Activated CD8-positive, alpha-beta memory T cell treated with anti-CD3 and anti-CD28 coated beads for 4 hours (primary cell): ENCODE results near the gene IL17RB.

Experiments
- DNase-seq, 2 donors: peaks; one replicate each; pipeline ENCODE4 v3.0.0-alpha.2; 2020; ENCODE audit warnings: low read depth in 2 of 2

IL17RB gene

GRCh38 chr3:53830944-53831343 is 15.4 kb upstream of the IL17RB start:
- no peak for DNase-seq

- no peak for DNase-seq
Measured at GRCh38 chr3:53833053-53833645, 13.2 kb upstream of the IL17RB start.

- no peak for DNase-seq
Measured at GRCh38 chr3:53833700-53834099, 12.7 kb upstream of the IL17RB start.

GRCh38 chr3:53834429-53835095 is 11.8 kb upstream of the IL17RB start:
- DNase-seq: no peak

- DNase-seq: no peak
Measured at GRCh38 chr3:53835257-53835656, 11.1 kb upstream of the IL17RB start.

GRCh38 chr3:53836084-53836872 is 10.1 kb upstream of the IL17RB start:
- no peak for DNase-seq

DNA sequence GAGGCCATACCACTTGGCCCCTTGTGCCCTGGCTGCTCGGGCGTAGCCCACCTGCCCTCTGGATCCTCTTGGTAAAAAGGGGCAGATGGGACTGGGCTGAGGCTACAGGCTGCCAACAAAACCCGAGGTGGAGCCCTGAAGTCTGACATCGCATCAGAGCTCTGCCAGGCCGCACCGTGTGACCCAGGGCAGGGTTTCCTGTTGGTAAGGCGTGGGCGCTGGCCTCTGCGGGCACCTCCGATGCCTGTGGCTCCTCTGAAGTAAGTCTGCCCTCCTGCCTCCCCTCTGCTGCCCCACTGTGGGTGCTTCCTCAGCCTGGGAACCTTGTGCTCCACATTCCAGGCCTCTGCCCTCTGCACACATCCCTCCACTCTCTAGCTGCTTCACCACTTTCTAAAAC is 9.0 kb upstream of the IL17RB start:
- DNase-seq: no peak

- no peak for DNase-seq
Measured at GRCh38 chr3:53841296-53841695, 5.1 kb upstream of the IL17RB start.

GRCh38 chr3:53842436-53843194 is 3.8 kb upstream of the IL17RB start:
- no peak for DNase-seq

DNA sequence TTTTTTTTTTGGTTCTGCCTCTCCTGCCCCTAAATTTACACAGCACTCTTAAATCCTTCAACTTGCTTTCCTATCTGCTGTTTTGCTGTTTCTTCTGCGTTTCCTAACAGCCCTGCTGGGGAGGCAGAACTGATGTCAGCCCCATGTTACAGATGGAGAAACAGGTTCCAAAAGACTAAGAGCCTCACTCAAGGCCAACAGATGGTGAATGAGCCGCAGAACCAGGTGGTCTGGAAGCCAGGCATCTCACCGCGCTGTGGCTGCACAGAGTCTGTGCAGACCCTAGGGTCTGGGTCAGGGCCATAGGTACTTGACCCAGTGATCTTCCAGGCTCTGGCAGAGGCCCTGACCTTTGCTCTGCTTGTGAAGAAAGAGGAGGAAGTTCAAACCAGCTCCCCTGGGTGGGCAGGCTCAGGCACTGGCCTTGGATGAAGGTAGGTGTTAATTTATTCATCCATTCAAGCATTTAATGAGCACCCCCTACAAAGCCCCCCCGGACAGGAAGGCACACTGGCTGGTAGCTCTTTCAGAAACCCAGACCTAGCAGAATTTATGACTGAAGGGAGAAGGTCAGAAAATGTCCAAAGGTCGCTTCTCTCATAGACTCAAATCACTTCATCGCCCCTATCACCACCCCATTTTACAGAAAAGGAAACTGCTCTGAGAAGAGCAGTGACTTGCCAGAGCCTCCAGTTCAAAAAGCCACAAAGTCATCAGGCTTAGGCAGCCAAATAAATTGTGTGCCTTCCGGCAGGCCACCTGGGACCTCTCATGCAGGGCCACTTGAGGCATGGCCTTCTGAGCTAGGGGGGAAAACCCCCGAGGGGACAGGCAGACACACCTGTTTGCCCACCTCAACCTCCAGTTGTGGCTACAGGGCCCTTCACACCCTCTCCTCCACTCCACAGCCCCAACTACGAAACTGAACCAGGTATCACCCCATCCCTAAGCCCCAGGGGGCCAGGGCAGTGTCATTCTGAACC is 2.9 kb upstream of the IL17RB start:
- DNase-seq: no peak

- DNase-seq: no peak
Measured at GRCh38 chr3:53844262-53845102, 1.9 kb upstream of the IL17RB start.

- no peak for DNase-seq
Measured at GRCh38 chr3:53845103-53845880, 1.1 kb upstream of the IL17RB start.

GRCh38 chr3:53845881-53846133 is 561 bp upstream of the IL17RB start:
- DNase-seq: no peak

DNA sequence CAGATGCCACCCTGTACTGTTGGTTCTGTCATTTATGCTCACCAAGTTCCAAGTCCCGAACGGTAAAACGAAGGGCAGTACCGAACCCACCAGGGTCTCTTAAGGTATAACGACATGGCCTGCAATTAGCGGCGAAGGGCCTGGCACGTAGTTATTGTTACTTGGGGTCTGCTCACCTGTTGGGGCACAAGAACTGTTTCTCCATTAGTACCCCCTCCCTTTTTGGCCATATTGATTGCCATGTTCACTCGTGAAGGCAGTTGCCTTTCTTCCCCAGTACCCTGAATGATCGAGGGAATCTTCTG is 435 bp downstream of the IL17RB start:
- no peak for DNase-seq

GRCh38 chr3:53849916-53850315 is 3.5 kb downstream of the IL17RB start:
- no peak for DNase-seq

- no peak for DNase-seq
Measured at GRCh38 chr3:53850895-53851294, 4.5 kb downstream of the IL17RB start.

DNA sequence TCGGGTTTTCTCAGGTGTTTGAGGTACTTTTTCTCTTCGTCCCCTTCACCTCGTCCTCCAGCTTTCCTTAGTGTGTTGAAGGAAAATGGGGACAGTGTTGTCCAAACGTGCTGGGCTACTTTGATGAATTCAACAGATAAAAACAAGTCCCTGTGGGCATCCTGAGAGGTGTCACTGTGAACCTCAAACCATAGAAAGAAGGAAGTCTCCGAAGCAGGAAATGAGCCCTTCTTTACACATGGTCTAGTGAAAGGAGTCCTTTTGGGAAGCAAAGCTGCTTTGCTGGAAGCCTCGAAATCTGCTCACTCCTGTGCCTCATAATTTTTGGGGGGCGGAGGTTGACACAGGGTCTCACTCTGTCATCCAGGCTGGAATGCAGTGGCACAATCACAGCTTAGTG is 10.6 kb downstream of the IL17RB start:
- no peak for DNase-seq

- DNase-seq: no peak
Measured at GRCh38 chr3:53858096-53858741, 11.9 kb downstream of the IL17RB start.

DNA sequence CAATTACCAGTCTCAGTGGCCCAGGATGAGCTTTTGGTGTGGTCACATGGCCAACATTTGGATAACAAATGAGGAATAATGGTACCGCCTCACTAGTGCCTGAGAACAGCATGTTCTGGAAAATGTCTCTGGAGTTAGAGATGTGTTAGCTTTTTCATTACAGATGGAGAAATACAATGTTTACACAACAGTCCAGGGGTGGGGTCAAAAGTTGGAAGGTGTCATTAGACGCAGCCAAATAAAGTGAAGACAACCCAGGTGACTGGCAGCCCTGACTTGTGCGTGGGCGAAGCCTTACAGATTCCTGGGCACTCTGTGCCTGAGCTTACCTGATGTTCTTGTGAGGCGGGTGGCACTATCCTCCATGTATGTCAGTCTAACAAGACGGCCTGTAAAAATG is 12.8 kb downstream of the IL17RB start:
- no peak for DNase-seq
